HG02798 (cell line): ENCODE measurements around the gene DCTN2.
"Not testable (repeated sequence)": the region's sequence is repeated elsewhere in the genome, so short reads cannot be mapped to it uniquely, and the experiment has no call there.

Source experiments
- ATAC-seq: cut with Tn5 transposase; IDR thresholded peaks from one replicate; pipeline ENCODE4 v1.9.1; 2021; ENCODE audit warnings: mild to moderate bottlenecking; ENCODE audit not compliant: unreplicated experiment, poor library complexity

The DCTN2 gene

DNA sequence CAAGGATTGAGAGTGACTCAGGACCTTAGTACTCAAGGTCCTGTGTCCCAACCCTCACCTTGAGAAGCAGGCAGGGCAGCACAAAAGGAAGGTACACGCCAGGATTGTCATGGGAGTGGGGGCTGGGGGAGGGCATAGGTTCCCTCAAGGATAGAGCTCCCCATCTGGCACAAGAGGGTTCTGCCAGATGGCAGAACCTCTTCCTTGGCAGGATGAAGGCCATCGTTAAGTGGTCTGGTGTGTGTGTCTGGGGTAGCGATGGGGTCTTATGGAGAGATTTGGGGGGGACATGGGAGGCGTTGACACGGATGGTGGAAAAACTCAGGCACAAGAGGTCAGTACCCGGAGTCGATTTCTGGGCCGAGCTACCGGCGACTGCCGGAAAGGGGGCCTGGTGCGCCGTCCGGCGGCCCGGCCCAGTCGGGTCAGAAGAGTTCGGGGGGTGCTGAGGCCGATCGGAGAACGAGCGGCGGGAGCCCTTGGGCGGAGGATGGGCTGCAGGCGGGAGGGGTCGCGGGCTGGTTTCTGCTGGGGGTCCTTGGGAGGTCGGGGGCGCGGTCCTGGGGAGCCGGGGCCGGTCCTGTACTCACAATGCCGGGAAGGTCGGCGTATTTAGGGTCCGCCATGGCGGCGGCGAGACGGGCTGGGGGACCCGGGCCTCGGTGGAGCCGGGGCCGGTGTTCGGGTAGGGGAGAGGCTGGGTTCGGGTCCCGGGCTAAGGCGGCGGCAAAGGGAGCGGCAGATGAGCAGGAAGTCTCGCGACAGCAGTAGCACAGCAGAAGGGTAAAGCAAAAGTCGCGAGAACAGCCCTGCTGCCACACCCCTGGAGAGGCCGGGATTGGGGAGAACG, at the start of gene DCTN2:
DCTN2 (minus strand) TSS at position 755 of the 850 bp plus-strand sequence; CDS start at position 626, 129 bp downstream.
- ATAC-seq, result peak; percentile 98

DNA sequence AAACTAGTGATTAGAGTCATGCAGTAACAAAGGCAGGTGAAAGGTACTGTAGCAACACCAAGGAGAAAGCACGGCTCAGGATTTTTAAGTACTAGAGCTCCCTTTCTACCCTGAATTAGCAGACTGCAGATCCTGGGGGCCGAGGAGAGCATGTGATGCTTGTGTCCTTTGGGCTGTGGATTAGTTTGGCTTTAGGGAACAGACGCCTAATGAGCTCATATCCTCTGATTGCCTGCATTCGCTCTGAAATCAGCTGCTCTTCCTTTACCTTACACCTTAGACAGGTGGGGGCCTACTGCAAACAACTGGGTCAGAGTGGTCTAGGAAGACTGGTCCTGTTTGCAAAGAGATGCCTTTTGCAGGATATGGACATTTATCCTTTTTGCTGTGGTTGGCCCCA, 46.2 kb upstream of the DCTN2 start:
- ATAC-seq, result no peak

DNA sequence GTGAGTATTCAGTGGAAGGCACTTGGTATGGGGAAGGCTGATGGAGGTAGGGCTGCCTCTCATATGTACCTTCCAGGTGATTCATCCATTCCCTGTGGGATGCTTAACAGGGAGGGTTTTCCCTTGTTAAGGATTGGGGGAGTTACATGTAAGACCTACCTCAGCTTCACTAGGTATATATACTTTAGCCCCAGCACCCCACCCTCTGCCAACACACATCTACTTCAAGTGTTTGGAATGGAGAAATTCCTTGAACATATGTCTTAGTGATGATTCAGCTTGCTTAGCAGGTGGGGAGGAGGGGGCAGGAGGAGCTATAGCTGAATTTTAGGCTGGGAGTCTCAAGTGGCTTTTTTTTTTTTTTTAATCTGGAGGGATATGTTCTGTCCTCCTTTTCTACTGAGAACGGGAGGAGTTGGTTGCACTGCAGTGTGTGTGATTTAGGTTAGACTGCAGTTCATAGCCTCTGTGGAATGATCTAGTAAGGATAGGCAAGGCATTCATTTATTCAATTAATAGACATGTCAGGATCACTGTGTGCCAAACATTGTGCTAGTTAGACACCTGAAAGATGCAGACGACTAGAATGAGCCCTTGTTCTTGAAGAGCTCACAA, 45.7 kb upstream of the DCTN2 start:
- no peak for ATAC-seq

DNA sequence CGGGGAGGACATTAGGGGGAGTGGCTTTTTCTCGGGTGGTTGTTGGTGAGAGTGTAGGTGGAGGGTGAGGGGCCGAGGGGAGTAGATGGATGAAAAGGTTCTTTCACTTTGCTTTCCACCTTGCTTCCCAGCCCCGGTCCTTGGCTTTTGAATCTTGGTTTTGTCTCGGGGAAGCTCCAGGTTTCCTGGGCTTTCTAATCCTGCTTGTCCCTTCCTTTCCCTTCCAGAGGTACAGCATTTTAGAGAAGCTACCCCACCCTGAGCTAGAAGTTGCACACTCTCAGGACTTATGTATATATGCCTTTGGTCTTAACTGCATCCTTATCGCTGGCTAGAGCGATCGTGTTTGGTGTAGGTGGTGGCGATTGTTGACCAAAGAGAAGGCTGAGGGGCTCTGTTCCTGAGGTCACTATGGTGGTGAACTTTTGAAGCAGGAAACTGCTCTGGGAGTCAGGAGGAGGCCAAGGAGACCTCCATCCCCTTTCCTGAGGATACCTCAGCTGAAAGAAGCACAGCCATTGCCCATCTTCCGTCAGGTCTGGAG, 44.9 kb upstream of the DCTN2 start:
- ATAC-seq, result no peak

DNA sequence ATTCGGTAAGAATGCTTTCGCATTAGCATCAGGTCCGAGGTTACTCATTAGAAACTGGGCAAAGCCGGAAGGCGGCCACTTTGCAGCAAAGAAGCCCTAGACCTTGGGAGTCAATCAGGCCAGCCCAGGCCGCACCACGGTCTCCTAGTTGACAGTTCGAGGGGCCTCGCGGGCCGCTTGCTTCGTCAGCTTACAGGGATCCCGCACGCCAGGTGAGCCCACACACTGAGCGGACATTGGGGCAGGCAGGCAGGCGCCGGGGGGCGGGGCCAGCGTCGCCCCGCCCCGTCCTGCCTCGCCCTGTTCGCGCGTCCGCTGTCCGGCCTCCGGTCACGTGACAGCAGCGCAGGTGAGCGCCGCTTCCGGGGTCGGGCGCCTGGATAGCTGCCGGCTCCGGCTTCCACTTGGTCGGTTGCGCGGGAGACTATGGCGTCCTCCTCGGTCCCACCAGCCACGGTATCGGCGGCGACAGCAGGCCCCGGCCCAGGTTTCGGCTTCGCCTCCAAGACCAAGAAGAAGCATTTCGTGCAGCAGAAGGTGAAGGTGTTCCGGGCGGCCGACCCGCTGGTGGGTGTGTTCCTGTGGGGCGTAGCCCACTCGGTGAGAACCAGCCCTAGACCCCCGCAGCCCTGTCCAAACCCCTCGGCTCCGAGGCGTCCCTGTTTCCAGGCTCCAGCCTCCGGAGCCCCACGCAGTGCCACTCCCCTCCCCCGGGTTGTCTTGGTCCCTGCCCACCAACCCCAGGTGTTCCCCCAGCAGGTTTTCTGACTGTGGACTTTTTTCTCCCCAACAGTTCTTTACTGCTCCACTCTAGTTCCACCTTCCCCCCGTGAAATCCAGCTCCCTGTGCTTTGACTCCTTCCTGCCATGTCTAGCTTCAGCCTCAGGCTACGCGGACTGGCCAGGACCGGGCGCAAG, 44.1 kb upstream of the DCTN2 start, which contains the start of gene PIP4K2C:
PIP4K2C (plus strand) TSS at position 329 of the 918 bp plus-strand sequence; CDS start at position 427, 98 bp downstream.
- ATAC-seq, result peak; percentile 97

DNA sequence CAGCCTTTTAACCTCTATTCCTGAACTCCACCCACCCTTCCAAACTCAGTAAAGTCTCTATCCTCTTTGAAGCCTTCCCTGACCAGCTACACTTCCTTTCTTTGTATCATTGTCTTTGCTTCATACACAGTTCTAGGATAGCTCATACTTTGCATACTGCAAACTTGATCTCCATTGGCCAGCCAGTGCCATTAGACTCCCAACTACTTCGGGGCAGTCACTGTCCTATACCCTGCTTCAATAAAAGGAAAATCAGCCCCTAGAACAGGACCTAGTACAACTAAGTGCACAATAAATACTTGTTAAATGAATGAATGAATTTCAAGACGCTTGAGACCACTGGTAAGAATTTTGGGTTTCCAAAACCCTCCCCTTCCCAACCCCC, 43.5 kb upstream of the DCTN2 start:
- no peak for ATAC-seq

DNA sequence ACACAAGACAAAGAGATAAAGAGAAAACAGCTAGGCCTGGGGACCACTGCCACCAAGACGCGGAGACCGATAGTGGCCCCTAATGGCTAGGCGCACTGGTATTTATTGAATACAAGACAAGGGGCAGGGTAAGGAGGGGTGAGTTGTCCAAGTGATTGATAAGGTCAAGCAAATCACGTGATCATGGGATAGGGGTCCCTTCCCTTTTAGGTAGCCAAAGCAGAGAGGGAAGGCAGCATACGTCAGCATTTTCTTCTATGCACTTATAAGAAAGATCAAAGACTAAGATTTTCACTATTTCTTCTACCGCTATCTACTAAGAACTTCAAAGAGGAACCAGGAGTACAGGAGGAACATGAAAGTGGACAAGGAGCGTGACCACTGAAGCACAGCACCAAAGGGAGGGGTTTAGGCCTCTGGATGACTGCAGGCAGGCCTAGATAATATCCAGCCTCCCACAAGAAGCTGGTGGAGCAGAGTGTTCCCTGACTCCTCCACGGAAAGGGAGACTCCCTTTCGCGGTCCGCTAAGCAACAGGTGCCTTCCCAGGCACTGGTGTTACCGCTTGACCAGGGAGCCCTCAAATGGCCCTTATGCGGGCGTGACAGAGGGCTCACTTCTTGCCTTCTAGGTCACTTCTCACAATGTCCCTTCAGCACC, 42.1 kb upstream of the DCTN2 start:
- not testable (repeated sequence) for ATAC-seq

DNA sequence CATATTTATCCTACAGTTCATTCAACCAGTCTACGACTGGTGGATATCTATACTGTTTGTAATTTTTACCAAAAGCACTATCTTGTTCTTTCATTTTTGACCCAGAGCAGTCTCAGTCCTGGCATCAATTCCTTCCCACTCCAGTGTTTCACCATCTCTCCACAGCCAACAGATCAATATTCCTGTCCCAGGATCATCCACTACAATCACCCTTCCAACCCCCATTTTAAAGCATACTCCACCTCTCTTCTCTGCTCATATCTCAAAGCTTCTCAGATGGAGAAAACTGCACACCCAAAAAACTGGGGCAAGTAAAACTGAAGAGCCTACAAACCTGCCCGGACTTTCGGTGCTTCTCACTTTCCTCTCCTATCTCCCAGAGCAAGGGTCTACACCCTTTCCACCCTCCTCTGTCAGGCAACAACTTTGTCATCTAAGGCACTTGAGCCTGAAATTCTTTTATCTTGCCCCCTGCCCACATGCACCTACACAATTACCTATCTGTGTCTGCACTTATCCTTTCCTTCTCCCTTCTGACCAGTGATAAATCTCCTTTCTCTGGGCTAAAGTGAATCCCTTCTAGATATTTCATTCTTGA, 39.9 kb upstream of the DCTN2 start:
- ATAC-seq, result no peak

DNA sequence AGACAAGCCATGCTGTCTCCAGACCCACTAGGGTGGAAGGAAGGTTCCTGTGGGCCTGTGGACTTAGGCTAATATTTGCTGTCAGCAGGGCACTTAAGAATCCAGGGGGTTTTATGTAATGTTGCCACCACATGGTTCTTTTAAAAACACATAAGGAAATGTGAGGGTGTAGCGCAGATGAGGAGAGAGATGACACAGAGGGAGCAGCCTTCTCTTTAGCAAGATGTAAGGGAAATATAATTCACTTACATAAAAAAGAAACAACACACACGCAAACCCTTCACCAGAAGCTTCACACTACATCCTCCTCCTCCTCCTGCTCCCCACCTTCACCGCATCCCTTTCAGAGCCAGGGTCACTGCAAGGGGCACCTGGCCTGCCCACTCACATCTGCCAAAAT, 39.1 kb upstream of the DCTN2 start:
- no peak for ATAC-seq

DNA sequence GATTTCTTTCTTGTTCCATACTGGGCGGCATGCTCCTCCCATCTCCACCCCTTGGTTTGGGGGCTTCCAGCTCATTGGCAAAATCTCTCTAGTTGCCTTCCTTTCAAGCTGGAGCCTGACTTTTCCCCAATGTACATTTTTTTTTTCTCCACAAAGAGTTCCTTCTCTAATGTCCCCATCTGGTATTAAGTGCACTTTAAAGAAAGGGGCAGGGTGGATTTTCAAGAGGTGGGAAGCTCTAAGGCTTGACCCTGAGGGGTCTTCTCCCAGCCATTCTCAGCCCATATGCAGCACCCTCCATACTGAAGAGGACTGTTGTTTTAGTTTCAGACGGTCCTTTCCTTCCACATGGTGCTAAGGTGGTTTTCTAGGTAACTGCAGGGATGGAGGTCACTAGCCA, 38.2 kb upstream of the DCTN2 start:
- ATAC-seq, result no peak

DNA sequence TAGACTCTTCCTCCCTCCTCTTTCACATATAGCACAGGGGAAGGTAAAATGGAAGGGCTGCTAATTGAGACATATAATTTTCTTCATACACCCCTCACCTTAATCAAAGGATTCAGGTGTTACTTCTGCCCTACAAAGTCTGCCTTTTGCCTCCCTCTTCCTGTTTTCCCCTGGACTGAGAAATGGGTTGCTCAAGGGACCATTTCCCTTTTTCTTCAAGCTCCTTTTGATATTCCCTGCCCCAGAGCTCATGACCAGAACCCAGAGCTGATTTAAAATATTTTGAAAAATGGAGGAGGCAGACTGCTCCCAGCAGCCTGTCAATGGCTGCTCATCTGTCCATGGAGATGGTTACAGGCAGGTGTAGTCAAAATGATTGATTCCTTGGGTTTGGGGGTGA, 37.7 kb upstream of the DCTN2 start:
- ATAC-seq, result no peak

DNA sequence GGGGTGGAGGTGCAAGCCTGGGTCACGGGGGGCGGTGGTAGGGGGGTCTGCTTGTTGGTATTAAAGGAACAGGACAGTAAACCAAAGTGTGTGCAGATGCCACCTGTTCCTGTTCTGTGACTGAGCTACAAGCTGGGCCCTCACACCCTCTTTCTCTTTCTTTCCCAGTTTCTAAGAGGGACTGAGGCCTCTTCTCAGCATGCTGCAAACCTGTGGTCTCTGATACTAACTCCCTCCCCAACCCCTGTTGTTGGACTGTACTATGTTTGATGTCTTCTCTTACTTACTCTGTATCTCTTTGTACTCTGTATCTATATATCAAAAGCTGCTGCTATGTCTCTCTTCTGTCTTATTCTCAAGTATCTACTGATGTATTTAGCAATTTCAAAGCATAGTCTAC, 37.1 kb upstream of the DCTN2 start:
- ATAC-seq, result no peak

DNA sequence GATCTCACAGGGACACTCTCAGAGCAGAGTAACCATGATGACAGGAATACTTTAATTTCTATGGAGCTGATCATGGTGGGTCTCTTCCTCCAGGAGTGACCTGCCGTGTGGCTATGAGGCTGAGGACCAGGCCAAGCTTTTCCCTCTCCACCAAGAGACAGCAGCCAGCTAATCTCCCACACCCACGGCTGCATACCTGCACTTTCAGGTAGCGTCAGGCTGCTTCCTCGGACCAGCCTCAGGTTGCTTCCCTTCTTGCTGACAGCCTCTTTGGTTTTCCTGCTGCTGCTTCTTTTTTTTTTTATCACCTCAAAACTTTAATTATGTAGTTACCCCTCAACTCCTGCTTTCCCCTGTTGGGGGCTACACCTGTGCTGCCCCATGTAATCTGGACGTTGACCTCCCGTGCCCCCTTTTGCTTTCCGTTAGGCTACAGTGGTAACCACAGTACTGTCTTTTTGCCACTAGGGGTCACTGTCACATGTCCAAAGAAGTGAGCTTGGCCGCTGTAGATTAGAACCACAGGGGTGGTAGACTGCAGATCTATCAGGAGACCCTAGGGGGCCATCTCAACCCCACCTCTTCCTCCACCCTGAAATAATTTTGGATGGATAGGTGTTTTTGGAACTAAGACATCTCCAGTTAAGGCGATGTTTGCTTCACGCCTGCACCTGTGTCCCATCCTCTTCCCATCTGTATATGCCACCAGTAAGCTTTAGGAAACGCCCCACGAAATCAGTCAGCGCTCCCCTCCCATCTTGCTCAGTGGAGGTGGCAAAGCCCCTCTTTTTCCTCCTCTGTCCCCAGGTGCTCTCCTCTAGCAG, 36.2 kb upstream of the DCTN2 start:
- peak; percentile 95 for ATAC-seq

DNA sequence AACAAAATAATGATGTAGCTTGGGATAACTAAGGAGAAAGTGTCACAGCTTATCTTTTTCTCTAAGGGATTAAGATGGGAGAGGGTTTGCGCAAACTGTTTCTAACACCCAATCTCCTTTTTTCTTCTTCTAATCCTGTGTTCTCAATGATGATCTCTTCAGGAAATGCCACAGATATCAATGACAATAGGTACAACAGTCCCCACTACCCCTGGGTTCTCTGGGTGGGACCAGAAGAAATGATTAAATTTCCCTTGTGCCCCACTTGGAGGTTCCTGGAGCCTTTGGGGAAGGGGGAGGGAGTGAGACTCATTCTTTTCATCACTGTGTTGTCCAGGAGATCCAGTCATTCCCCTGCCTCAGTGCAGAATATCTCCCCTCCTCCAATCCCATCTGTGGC, 35.4 kb upstream of the DCTN2 start:
- no peak for ATAC-seq

DNA sequence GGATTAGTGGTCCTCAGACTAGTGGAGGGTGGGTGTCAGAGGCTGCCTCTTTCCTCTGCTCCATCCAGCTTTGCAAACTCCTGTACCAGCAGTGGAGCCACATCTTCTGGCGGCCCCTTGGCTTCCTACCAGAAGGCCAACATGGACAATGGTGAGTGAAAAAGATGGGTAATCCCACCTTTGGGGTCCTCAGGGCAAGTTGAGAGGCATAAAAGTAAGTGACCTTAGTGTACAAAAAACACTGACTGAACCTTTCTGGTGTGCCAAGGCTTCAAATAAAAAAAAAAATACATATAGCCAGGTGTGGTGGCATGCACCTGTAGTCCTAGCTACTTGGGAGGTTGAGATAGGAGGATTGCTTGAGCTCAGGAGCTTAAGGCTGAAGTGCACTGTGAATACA, 34.8 kb upstream of the DCTN2 start:
- ATAC-seq, result no peak

DNA sequence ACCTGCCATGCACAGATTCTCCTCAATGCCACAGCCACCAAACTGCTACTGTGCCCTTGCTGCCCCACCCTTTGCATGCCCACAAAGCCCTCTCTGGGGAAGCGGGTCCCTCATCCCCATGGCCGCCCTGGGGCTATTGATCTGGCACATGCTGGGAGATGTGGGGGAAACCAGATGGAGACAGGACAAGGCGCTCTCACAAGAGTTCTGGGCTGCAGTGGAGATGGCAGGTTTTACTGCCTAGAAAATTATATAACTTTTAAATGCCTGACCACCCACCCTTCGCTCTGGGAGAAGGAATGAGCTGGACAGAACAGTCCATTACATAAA, 33.4 kb upstream of the DCTN2 start:
- no peak for ATAC-seq

DNA sequence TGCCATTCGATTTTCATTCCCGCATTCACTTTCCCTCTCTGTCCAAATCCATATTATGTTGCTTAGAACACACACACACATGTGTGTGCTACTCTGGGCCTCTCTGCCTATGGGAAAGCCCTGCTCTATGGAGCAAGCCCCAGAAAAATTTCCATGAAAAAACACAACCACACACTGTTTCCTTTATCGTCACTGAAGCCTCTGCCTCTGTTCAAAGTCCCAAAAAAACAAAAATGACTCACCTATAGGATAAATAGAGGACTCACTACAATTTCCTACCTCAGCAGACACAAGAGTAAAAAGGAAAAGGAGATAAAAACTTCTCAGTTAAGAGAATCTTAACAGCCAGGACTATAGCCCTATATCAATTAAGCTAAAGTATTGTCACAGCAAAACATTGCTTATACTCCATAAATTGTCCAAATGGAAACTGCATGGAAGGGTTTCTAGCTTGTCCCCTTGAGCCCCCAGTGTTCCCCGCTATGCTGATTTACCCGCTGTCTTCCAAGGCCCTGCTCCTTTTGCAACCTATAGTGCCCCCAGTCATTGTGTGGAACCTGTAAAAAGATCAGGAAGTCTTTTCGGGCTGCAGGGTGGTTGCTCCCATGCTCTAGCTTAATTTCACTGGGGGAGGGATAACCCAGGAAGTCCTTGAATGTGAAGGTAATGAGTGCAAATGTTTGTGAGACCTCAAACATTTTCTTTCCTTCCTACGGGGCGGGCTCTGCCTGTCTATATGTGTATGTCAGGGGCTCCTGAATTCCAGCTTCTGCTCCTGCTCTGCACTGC, 32.9 kb upstream of the DCTN2 start:
- no peak for ATAC-seq

DNA sequence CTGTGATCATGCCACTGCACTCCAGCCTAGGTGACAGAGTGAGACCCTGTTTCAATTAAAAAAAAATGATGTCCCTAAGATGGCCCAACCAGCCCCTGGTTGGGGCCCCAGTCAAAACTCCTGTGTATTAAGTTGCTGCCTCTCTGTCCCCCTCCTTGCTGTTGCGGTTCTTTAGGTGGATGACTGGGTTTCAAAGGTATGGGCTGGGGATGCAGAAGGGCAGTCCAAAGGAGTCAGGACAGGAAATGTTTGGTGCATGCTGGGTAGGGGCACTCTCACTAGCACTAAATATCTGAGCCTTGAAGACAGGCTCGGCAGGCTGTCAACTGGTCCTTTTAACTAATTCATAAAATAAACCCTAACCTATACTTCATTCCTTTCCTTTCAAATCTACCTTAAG, 32.0 kb upstream of the DCTN2 start:
- no peak for ATAC-seq
